Loucy (cell line): ENCODE data around the gene PDE4D.

Experiments
- H2AFZ ChIP-seq: fragments of 200-600 bp; sonication (generic); 2 replicates; pipeline ENCODE4 v1.6.0; 2016; ENCODE audit warnings: antibody characterized with exemption, mild to moderate bottlenecking, low read length, moderate library complexity
- H3F3A ChIP-seq: fragments of 200-600 bp; 2 replicates; pipeline ENCODE4 v1.6.0; 2016; ENCODE audit warnings: antibody characterized with exemption, low read depth, mild to moderate bottlenecking
- H3K27me3 ChIP-seq: fragments of 200-600 bp; sonication (generic); 2 replicates; pipeline ENCODE4 v1.6.1; 2014; ENCODE audit warnings: low read length, mild to moderate bottlenecking; ENCODE audit not compliant: insufficient read depth, poor library complexity, severe bottlenecking
- H3K36me3 ChIP-seq: fragments of 200-600 bp; sonication (generic); 2 replicates; pipeline ENCODE4 v1.6.1; 2016; ENCODE audit warnings: low read length; ENCODE audit not compliant: insufficient read depth
- H3K4me1 ChIP-seq: fragments of 200-600 bp; sonication (generic); 2 replicates; pipeline ENCODE4 v1.5.1; 2014; ENCODE audit warnings: low read length, mild to moderate bottlenecking; ENCODE audit not compliant: insufficient read depth, poor library complexity, severe bottlenecking
- H3K4me2 ChIP-seq: fragments of 200-600 bp; sonication (generic); 2 replicates; pipeline ENCODE4 v1.6.0; 2014; ENCODE audit warnings: antibody characterized with exemption, low read length, low read depth, mild to moderate bottlenecking; ENCODE audit not compliant: poor library complexity, severe bottlenecking
- H3K4me3 ChIP-seq: fragments of 200-600 bp; sonication (generic); 2 replicates; pipeline ENCODE4 v1.5.1; 2014; ENCODE audit warnings: low read length, mild to moderate bottlenecking, mixed read lengths; ENCODE audit not compliant: poor library complexity, severe bottlenecking
- H3K79me2 ChIP-seq: fragments of 200-600 bp; sonication (generic); 2 replicates; pipeline ENCODE4 v1.6.1; 2014; ENCODE audit warnings: low read length; ENCODE audit not compliant: insufficient read depth
- H3K9ac ChIP-seq: fragments of 200-600 bp; sonication (generic); 2 replicates; pipeline ENCODE4 v1.6.0; 2014; ENCODE audit warnings: mild to moderate bottlenecking, low read depth, low read length, moderate library complexity; ENCODE audit not compliant: poor library complexity, severe bottlenecking
- H3K9me2 ChIP-seq: fragments of 200-600 bp; sonication (generic); replicated peaks from 2 replicates; pipeline ENCODE4 v1.6.1; 2016; ENCODE audit warnings: low read depth, low read length, mixed read lengths
- H3K9me3 ChIP-seq: fragments of 200-600 bp; sonication (generic); 2 replicates; pipeline ENCODE4 v1.6.1; 2014; ENCODE audit warnings: mild to moderate bottlenecking, antibody characterized with exemption, low read length, low read depth; ENCODE audit not compliant: insufficient read depth
- H4K20me1 ChIP-seq: fragments of 200-600 bp; sonication (generic); 2 replicates; pipeline ENCODE4 v1.6.0; 2014; ENCODE audit warnings: antibody characterized with exemption, low read length, mild to moderate bottlenecking; ENCODE audit not compliant: insufficient read depth, poor library complexity, severe bottlenecking
- CTCF ChIP-seq: fragments of 200-600 bp; sonication (generic); conservative IDR thresholded peaks from 2 replicates; pipeline ENCODE4 v1.5.1; 2014; ENCODE audit warnings: mild to moderate bottlenecking, antibody characterized with exemption, low read length
- EZH2phosphoT487 ChIP-seq: fragments of 200-600 bp; IDR thresholded peaks from 2 replicates; pipeline ENCODE4 v1.6.1; 2018; ENCODE audit warnings: antibody characterized with exemption, mild to moderate bottlenecking, moderate library complexity, borderline replicate concordance

The PDE4D gene

GRCh38 chr5:59829922-59830321 lies 63.6 kb downstream of the PDE4D start:
- H3K9me3 ChIP-seq: no peaks in the 10 kb centered on the region
- H3K4me3 ChIP-seq: no peak overlapping the region
- no peaks in the 10 kb centered on the region for H3F3A ChIP-seq
- no peaks in the 10 kb centered on the region for H3K4me1 ChIP-seq
- TF ChIP-seq EZH2phosphoT487 (no peak), CTCF (no peak)
- no peaks in the 10 kb centered on the region for H4K20me1 ChIP-seq
- H3K27me3 ChIP-seq: no peaks in the 10 kb centered on the region
- no peak overlapping the region for H2AFZ ChIP-seq
- no peak overlapping the region for H3K4me2 ChIP-seq
- no peaks in the 10 kb centered on the region for H3K79me2 ChIP-seq
- H3K9me2 ChIP-seq: no peaks in the 10 kb centered on the region
- no peaks in the 10 kb centered on the region for H3K36me3 ChIP-seq
- H3K9ac ChIP-seq: no peak overlapping the region

- Histone ChIP-seq H3K9me2 (no peaks in the 10 kb centered on the region), H3K36me3 (no peaks in the 10 kb centered on the region), H3K9ac (no peak overlapping the region), H3F3A (no peaks in the 10 kb centered on the region), H4K20me1 (no peaks in the 10 kb centered on the region), H3K27me3 (no peaks in the 10 kb centered on the region), H3K4me1 (no peaks in the 10 kb centered on the region), H3K4me2 (no peak overlapping the region), H2AFZ (no peak overlapping the region), H3K79me2 (no peaks in the 10 kb centered on the region), H3K4me3 (no peak overlapping the region), H3K9me3 (no peaks in the 10 kb centered on the region)
- TF ChIP-seq EZH2phosphoT487 (no peak), CTCF (no peak)
Measured at GRCh38 chr5:59829386-59829785, 64.1 kb downstream of the PDE4D start.

- H3K36me3 ChIP-seq: no peaks in the 10 kb centered on the region
- H4K20me1 ChIP-seq: no peaks in the 10 kb centered on the region
- H3K79me2 ChIP-seq: no peaks in the 10 kb centered on the region
- H2AFZ ChIP-seq: no peak overlapping the region
- TF ChIP-seq CTCF (no peak), EZH2phosphoT487 (no peak)
- no peak overlapping the region for H3K9ac ChIP-seq
- no peak overlapping the region for H3K4me3 ChIP-seq
- H3K4me1 ChIP-seq: no peaks in the 10 kb centered on the region
- H3K9me2 ChIP-seq: no peaks in the 10 kb centered on the region
- H3K4me2 ChIP-seq: no peak overlapping the region
- H3F3A ChIP-seq: no peaks in the 10 kb centered on the region
- peaks cover 4% of the 10 kb centered on the region for H3K27me3 ChIP-seq
- H3K9me3 ChIP-seq: no peaks in the 10 kb centered on the region
Measured at GRCh38 chr5:59828623-59829022, 64.9 kb downstream of the PDE4D start.
